Measurements from ENCODE around the gene MRPS25.

DNA sequence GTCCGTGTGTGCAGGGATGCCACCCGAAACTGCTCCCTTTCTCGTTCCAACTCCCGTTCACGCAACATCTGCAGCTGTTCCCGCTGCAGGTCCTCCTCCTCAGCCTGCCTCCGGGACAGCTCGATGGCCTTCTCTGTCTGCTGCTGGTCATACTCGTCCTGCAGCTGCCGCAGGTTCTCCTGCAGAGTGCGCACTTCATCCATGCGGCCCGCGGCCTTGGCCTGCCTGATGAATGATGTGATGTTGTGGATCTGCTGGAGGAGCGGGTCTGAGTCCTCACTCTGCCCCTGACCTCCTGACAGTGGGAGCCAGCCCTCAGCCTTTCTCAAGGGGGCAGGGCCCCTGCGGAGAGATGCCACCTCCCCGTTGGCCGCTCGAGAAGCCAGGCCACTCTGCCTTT lies 9.4 kb upstream of the MRPS25 start:
- TF ChIP-seq, protein P1, sequence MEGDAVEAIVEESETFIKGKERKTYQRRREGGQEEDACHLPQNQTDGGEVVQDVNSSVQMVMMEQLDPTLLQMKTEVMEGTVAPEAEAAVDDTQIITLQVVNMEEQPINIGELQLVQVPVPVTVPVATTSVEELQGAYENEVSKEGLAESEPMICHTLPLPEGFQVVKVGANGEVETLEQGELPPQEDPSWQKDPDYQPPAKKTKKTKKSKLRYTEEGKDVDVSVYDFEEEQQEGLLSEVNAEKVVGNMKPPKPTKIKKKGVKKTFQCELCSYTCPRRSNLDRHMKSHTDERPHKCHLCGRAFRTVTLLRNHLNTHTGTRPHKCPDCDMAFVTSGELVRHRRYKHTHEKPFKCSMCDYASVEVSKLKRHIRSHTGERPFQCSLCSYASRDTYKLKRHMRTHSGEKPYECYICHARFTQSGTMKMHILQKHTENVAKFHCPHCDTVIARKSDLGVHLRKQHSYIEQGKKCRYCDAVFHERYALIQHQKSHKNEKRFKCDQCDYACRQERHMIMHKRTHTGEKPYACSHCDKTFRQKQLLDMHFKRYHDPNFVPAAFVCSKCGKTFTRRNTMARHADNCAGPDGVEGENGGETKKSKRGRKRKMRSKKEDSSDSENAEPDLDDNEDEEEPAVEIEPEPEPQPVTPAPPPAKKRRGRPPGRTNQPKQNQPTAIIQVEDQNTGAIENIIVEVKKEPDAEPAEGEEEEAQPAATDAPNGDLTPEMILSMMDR (IDR thresholded peaks at IDR 0.05) = no peak
- no peak for TF ChIP-seq SIN3A (IDR thresholded peaks at IDR 0.05; ENCODE audit: borderline replicate concordance, insufficient read depth, low read depth, low read length)
- no peak for TF ChIP-seq TCF7L2 (IDR thresholded peaks at IDR 0.05; ENCODE audit: low read depth, low read length)
